ENCODE data around the gene HSD11B2. TPM values are rescaled to one million over a fixed set of nuclear protein-coding genes. Genes with fewer than 3 reads are reported as not detected.

HSD11B2 gene
- polyA plus RNA-seq, 3 donors = 44.9 to 77.6 (median 57.3) TPM

GRCh38 chr16:67394155-67395104 is 36.5 kb upstream of the HSD11B2 start:
- peak; percentile 35 for DNase-seq

DNA sequence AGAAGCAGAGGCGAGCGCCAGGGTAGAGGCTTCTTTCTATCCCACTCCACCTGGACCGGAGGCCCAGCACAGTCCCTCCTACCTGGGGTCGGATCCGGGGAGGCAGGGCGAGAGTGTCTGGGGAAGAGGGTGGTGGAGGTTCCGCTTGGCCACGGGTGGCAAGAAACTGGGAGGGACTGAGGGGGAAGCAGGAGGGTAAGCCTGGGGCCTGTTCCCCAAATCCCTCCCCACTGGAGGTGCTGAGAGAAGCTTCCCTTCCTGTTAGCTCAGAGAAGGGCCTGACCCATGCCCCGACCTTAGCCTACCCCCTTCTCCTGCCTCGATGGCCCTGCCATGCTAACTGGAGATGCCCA is 35.8 kb upstream of the HSD11B2 start:
- no peak for DNase-seq

DNA sequence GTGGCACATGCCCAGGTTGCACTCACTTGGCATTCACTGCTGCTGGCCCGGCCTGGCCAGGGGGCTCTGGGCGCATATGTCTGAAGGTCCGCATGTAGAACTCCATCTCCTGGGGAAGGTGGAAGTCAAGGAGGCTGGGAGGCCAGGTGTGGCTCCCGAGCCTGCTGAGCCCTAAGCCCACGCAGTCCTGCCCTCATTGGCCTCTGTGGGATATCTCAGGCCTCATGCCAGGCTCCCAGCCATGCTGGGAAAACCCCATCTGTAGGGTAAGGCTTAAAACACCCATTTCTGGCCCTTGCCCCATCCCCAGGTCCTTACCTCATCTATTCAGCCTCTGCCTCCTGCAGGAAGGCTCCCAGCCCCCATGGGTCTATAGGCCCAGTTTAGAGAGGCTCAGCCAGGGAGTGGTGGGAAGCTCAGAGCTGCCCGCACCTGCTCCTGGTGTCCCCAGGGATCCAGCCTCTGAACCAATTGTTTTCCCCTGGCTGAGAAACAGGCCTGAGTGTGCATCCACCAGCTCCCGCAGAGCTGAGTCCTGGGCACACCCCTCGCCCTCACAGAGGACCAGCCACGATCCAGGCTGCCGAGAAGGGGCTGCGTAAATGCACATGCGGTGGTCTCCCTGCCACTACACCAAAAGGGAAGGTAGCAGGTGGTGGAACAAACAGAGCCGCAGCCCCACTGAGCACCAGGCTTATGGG is 35.3 kb upstream of the HSD11B2 start:
- DNase-seq = no peak

DNA sequence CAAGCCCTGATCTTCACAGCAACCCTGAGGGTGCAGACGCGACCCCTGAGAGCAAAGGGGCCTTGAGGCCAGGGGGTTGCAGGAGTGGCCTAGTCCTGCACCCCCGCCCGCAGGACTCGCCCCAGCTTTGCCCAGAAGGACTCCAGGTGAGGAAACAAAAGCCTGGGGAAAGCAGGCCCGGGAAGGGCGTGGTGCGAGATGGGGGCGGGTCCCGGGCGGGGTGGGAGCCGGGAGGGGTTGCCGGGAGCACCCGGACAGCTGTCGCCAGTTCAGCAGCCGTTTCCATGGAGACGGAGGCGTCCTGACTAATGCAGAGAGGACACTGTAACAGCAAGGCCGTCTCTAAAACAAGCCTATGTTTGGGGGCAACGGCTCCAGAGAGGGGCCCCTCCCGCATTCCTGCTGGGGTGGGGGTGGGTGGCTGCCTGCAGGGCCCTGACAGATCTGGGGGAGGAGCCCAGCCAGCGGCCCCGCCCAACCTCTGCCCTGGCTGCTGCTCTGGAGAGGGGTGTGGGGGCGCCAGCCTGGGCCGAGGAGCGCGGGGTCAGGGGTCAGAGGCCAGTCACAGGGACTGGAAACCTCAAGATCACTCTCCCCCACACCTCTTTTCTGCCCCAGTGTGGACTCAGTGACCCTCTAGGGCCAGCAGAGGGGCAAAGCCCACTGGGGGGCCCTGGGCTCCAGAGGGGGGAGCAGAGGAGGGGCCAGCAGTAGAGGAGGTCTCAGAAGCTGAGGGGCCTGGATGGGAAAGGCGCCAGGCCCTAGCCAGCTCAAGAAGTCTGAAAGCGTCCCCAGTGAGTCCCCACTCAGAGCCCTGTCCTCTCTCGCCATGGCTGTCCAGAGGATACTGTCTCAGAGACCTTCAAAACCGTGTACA is 34.5 kb upstream of the HSD11B2 start:
- peak; percentile 92 for DNase-seq

- no peak for DNase-seq
These were observed 33.7 kb upstream of the HSD11B2 start for GRCh38 chr16:67397036-67397801.

DNA sequence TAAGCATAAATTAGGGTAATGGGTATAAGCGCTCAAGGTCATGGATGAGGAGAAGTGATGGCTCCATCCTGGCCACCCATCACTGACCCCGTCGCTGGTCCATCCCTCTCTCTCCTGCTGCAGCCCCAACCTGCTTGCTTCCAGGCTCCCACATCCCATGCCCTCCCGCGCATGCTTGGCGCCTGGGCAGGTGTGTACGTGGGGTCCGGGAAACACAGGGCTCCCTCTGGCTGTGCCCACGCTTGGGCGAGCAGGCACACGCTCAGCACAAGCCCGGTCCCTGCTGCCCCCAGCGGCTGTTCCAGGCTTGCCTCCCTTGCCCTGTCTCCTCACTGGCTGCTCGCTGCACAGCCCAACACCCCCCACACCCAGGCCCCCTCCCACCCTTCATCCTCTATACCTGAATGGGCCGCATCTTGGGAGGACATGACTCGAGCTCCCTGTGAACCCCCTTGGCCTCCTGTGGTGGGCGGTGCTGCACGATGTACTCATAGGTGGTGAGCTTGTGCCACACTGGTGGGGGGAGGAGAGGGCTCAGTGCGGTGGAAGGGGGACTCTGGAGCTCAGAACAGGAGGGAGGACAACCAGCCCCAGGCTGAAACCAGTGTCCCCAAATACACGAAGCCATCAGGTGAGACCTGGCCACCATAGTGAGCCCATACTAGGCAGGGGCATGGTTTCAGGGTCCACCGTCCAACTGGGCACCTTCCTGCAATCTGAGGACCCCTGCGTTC is 32.9 kb upstream of the HSD11B2 start:
- DNase-seq = peak; percentile 46

DNA sequence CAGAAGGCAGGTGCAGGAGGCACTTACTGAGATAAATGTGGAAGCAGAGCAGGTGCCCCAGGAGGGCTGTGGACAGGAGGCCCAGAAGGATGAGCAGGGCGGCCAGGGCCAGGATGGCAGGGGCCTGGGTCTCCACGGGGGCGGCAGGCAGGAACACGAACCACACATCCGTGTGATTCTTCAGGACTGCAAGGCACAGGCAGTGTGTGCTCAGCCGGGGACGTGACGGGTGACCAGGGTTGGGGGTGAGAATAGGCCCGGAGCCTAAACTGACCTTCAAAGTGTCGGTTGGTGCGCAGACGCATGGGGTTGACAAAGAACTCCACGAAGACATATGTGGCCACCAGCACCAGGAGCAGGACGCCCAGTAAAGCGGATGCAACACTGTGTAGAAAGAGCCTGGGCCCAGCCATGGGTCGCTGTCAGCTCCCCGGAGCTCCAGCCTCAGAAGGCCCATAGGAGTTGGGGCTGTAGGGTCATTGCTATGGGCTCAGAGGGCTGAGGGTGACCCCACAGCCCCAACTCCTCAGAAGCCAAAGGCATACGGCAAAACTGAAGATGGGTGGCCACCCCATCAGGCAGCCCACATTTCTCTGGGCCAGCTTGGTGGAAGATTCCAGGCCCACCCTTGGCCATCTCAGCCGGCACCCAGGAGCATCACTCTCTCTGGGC is 32.2 kb upstream of the HSD11B2 start:
- DNase-seq = no peak

DNA sequence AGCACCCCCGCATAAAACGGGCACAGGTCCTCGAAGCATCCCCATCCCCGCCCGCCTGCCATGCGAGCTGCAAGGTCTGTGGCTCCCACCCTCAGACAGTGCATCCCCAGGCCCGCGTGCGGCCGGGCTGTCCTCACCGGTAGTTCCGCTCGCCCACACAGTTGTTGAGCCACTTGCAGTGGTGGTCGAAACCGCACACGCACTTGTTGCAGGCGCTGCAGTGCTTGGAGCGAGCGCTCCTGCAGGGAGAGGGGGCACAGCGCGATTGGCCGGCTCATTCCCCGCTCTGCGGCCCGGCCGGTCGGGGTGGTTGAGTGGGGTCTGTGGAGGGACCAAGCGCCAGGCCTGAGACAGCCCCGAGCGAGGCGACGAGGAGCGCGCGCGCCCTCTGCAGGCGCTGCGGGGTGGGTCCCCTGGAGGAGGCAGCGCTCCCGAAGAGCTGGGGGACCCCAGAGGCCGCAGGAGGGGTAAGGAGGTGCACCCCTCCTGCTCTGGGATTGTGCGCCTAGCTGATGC is 31.6 kb upstream of the HSD11B2 start:
- DNase-seq = peak; percentile 54

GRCh38 chr16:67399749-67400704 is 30.9 kb upstream of the HSD11B2 start:
- DNase-seq = no peak

- no peak for DNase-seq
These were observed 30.0 kb upstream of the HSD11B2 start for GRCh38 chr16:67400901-67401300.

DNA sequence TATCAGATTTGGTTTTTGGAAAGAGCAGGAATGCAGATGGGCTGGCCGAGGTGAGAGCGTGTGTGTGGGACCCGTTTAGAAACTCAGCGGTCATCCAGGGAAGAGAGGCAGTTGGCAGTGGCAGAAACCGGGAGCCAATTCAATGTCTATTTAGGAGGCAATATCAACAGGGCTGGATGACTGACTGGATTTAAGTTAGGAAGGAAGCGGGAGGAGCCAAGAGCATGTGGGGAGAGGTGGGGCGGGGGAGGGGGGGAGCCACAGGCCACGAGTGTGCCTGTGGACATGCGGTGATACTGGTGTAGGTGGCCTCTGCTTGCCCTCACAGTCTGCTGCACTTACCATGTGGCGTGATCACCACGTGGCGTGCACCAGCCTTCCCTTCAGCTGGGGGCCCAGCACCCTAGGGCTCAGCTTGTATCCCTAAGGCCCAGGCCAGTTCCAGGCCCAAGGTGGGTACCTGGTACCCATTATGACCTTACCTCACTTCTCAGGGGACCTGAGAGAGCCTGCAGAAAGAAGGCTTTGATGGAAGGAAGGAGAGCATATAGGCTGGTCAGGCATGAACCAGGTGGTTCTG is 26.9 kb upstream of the HSD11B2 start:
- no peak for DNase-seq

- DNase-seq = no peak
These were observed 26.1 kb upstream of the HSD11B2 start for GRCh38 chr16:67404740-67405226.

GRCh38 chr16:67405336-67405735 is 25.6 kb upstream of the HSD11B2 start:
- DNase-seq = no peak

GRCh38 chr16:67406111-67406971 is 24.6 kb upstream of the HSD11B2 start:
- DNase-seq = no peak

DNA sequence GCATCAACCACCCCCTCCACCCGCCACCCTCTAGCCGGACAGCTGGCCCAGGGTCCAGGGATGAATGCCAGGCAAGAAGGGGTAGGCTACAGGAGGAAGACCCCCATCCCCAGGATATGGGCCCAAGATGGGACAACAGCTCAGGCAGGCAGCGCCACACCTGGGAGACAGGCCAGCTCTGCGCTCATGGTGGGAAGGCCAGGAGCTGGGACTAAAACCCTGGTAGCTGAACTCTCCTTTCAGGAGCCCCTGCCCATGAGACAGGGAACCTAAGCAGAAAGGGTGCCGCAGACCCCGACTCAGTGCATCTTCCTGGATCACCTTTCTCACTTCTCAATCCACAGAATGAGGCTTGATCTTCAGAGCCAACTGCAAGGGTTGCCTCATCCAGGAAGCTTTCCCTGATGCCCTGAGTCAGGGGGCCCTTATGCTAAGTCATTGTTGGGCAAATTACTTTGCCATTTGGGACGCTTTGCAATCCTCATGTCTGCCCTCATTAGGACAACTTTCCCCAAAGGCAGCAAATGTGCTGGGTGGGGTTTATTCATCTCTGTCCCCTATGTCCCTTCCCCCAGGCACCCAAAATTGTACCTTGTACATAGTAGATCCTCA is 23.6 kb upstream of the HSD11B2 start:
- DNase-seq = no peak

GRCh38 chr16:67407788-67408452 is 23.0 kb upstream of the HSD11B2 start:
- no peak for DNase-seq
